LHCN-M2 (cell line): Measurements from ENCODE around the gene ANKRD55. TPM values are rescaled to one million over a fixed set of nuclear protein-coding genes. Genes with fewer than 3 reads are reported as not detected.

Source experiments
- DNase-seq: peaks from one replicate; pipeline ENCODE4 v3.0.0-alpha.2; 2012; ENCODE audit warnings: low read depth
- total RNA-seq: library from RNA; depleted of rRNA; stranded (reverse); fragments of >200 nt; gene quantifications from 2 replicates; pipeline ENCODE4 v1.2.3, GENCODE V29; 2014; rRNA removed

The ANKRD55 gene
- total RNA-seq, 1 experiment from 2014 or later: not detected

- DNase-seq: no peak
These were observed 182.4 kb downstream of the ANKRD55 start for GRCh38 chr5:56050551-56051255.

Other genes starting within 250 kb of the ANKRD55 start
- 137 and 139 TPM in 2 replicates for gene IL6ST, start 238.4 kb downstream of the ANKRD55 start, total RNA-seq